ENCODE results near the gene CERS6. TPM values are rescaled to one million over a fixed set of nuclear protein-coding genes. Genes with fewer than 3 reads are reported as not detected.
A peak's percentile ranks its signal among the peaks of the same experiment; 100 is the strongest.

The CERS6 gene
- total and polyA plus RNA-seq, 2 of the 8 experiments (the other 6 are each of a cell fraction or from before 2014, with no cell fraction given): 6.8 to 28.2 TPM

DNA sequence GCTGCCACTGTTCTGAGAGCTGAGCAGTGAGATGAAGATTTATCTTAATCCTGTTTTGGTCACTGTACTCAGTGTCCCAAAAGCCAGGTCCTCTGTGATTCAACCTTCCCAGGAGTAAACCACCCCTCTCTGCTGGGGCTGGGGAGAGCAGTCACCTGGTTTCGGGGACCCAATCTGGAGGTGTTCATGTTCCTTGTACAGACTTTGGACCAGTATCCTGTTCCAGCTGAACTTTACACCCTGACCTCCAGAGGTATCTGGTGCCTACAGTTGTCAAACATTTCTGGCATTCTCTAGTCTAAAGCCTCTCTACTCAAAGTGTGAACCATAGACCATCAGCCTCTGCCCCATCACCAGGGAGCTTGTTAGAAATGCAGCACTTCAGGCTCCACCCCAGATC, 22.1 kb downstream of the CERS6 start:
- Histone ChIP-seq H3K23me2 (ENCODE audit: low read depth, low read length) (no peaks in the 10 kb centered on the region), H3K27ac (ENCODE audit: low read depth, low read length) (no peak overlapping the region), H3K14ac (ENCODE audit: insufficient read length) (no peak overlapping the region), H2AK5ac (ENCODE audit: low read depth, low read length) (no peak overlapping the region), H3K4me2 (ENCODE audit: insufficient read depth in 1 of 2, low read depth in 2 of 2, low read length in 2 of 2) (no peak overlapping the region), H3K4me3 (ENCODE audit: extremely low read depth in 1 of 4, insufficient read depth in 2 of 4, low read depth in 3 of 4, low read length in 4 of 4) (no peak overlapping the region), H3K79me1 (ENCODE audit: low read depth, low read length) (peaks cover 3% of the 10 kb centered on the region; the same call in 1 of the 2 replicates), H4K91ac (replicated peaks; ENCODE audit: insufficient read length, low read length) (no peak overlapping the region), H2BK20ac (ENCODE audit: low read length) (no peak overlapping the region), H2AFZ (ENCODE audit: low read length) (no peak overlapping the region), H3K23ac (ENCODE audit: insufficient read length) (no peak overlapping the region), H4K20me1 (replicated peaks in 1 of 2; ENCODE audit: control insufficient read depth in 1 of 2, insufficient read depth in 2 of 2, low read length in 2 of 2) (peaks cover 0 to 3% of the 10 kb centered on the region in 2 experiments), H2BK120ac (replicated peaks; ENCODE audit: low read depth, low read length) (no peak overlapping the region), H4K5ac (ENCODE audit: insufficient read length, low read depth, low read length) (no peak overlapping the region), H3K9me3 (ENCODE audit: insufficient read depth in 2 of 2, low read depth in 1 of 2, low read length in 1 of 2) (no peaks in the 10 kb centered on the region), H3K27me3 (replicated peaks in 1 of 4; ENCODE audit: control insufficient read depth in 3 of 4, extremely low read depth in 1 of 4, insufficient read depth in 3 of 4, low read length in 3 of 4) (no peaks in the 10 kb centered on the region), H3K4ac (replicated peaks; ENCODE audit: insufficient read length, low read depth, low read length) (no peak overlapping the region), H3K36me3 (ENCODE audit: control insufficient read depth in 2 of 4, insufficient read depth in 4 of 4, low read length in 3 of 4) (no peaks in the 10 kb centered on the region), H4K8ac (ENCODE audit: extremely low read depth, insufficient read depth, low read length) (no peak overlapping the region), H3K79me2 (ENCODE audit: control insufficient read depth in 1 of 2, insufficient read depth in 2 of 2, low read length in 2 of 2) (peaks cover 4 to 95% of the 10 kb centered on the region in 2 experiments; a peak in 3 of 4 replicates), H3K56ac (replicated peaks; ENCODE audit: insufficient read length, low read depth, low read length) (no peak overlapping the region), H2BK15ac (ENCODE audit: low read length) (no peak overlapping the region), H3K9ac (replicated peaks in 1 of 4; ENCODE audit: extremely low read depth in 1 of 4, low read depth in 3 of 4, low read length in 3 of 4) (no peak overlapping the region), H3K4me1 (replicated peaks in 1 of 4; ENCODE audit: control insufficient read depth in 3 of 4, insufficient read depth in 4 of 4, low read length in 3 of 4) (peaks cover 0 to 9% (median 2%) of the 10 kb centered on the region in 4 experiments; a peak in 2 of 7 replicates), H2BK12ac (ENCODE audit: low read depth, low read length) (no peak overlapping the region), H3K18ac (ENCODE audit: extremely low read depth, low read length) (no peak overlapping the region), H2BK5ac (ENCODE audit: low read depth, low read length) (no peak overlapping the region)
- no peak for FAIRE-seq
- TF ChIP-seq BACH1 (IDR thresholded peaks at IDR 0.05; ENCODE audit: low read length): no peak
- TF ChIP-seq TEAD4 (IDR thresholded peaks at IDR 0.05; ENCODE audit: low read depth, low read length): peak; percentile 7; the same call in 1 of the 2 replicates
- WGBS, 2 experiments (ENCODE audit: extremely low coverage in 1 of 2, insufficient coverage in 1 of 2, insufficient read length in 1 of 2, insufficient replicate concordance in 2 of 2, low coverage in 1 of 2, low lambda C conversion rate in 2 of 2, missing lambda C conversion rate in 1 of 2): 100% methylated on average over 1 of the region's 1 CpG; no CpG with 5 or more reads in 1 of the 2 experiments
- DNase-seq (ENCODE audit: low read depth in 1 of 2, low spot score in 2 of 2): no peak
- CTCF ChIA-PET (ENCODE audit: partially characterized antibody): interaction anchor here (0.7 to 1.3 kb wide), 5 partner anchors 8 to 141 kb away, joined by 3 to 5 read pairs (median 3); no protein-coding TSS in a partner anchor
- POLR2A ChIA-PET (ENCODE audit: partially characterized antibody): interaction anchor here (0.8 kb wide), 1 partner anchor 164 kb away, joined by 3 read pairs; no protein-coding TSS in a partner anchor
